ENCODE data around the gene TSPAN18. TPM values are rescaled to one million over a fixed set of nuclear protein-coding genes. Genes with fewer than 3 reads are reported as not detected.

The TSPAN18 gene
- total RNA-seq, 1 experiment from 2014 or later, result 21.3 TPM

- intact Hi-C loops (cut with micrococcal nuclease; ENCODE audit: unreplicated experiment), result no loop called here
- Histone ChIP-seq H3K27ac (ENCODE audit: low read length) (no peak overlapping the region), H3K9me3 (ENCODE audit: control insufficient read depth, insufficient read depth, low read depth, low read length) (no peaks in the 10 kb centered on the region), H3K4me3 (ENCODE audit: low read depth in 2 of 2, low read length in 2 of 2) (no peak overlapping the region), H3K4me1 (ENCODE audit: control insufficient read depth, insufficient read depth, low read length) (peaks cover 7% of the 10 kb centered on the region; the same call in 1 of the 2 replicates), H3K36me3 (ENCODE audit: control insufficient read depth, insufficient read depth, low read length) (no peaks in the 10 kb centered on the region), H3K27me3 (ENCODE audit: control insufficient read depth, insufficient read depth, low read length) (no peaks in the 10 kb centered on the region)
- TF ChIP-seq SIN3A (IDR thresholded peaks at IDR 0.05; ENCODE audit: borderline replicate concordance, insufficient read depth, low read depth, low read length) (no peak), POLR2AphosphoS5 (IDR thresholded peaks at IDR 0.05; ENCODE audit: low read depth, low read length) (no peak), TCF7L2 (IDR thresholded peaks at IDR 0.05; ENCODE audit: low read depth, low read length) (no peak), CTCF (IDR thresholded peaks at IDR 0.05) (no peak)
- TF ChIP-seq, protein P1, sequence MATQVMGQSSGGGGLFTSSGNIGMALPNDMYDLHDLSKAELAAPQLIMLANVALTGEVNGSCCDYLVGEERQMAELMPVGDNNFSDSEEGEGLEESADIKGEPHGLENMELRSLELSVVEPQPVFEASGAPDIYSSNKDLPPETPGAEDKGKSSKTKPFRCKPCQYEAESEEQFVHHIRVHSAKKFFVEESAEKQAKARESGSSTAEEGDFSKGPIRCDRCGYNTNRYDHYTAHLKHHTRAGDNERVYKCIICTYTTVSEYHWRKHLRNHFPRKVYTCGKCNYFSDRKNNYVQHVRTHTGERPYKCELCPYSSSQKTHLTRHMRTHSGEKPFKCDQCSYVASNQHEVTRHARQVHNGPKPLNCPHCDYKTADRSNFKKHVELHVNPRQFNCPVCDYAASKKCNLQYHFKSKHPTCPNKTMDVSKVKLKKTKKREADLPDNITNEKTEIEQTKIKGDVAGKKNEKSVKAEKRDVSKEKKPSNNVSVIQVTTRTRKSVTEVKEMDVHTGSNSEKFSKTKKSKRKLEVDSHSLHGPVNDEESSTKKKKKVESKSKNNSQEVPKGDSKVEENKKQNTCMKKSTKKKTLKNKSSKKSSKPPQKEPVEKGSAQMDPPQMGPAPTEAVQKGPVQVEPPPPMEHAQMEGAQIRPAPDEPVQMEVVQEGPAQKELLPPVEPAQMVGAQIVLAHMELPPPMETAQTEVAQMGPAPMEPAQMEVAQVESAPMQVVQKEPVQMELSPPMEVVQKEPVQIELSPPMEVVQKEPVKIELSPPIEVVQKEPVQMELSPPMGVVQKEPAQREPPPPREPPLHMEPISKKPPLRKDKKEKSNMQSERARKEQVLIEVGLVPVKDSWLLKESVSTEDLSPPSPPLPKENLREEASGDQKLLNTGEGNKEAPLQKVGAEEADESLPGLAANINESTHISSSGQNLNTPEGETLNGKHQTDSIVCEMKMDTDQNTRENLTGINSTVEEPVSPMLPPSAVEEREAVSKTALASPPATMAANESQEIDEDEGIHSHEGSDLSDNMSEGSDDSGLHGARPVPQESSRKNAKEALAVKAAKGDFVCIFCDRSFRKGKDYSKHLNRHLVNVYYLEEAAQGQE (IDR thresholded peaks at IDR 0.05; ENCODE audit: insufficient read depth in 1 of 2, low read depth in 2 of 2, low read length in 1 of 2), result no peak
- in situ Hi-C loops (cut with HindIII; ENCODE audit: low pct_unique_long_range_greater_than_20kb, low sequenced_read_pairs), result no loop called here
- no TSS peak for BruUV-seq (replicated peaks)
- no peak for ATAC-seq
- ChIA-PET POLR2A (no interaction called here), CTCF (no interaction called here)
- no peak for DNase-seq (ENCODE audit: low read depth, low spot score)
These were observed 7.1 kb downstream of the TSPAN18 start for GRCh38 chr11:44733877-44734276.

DNA sequence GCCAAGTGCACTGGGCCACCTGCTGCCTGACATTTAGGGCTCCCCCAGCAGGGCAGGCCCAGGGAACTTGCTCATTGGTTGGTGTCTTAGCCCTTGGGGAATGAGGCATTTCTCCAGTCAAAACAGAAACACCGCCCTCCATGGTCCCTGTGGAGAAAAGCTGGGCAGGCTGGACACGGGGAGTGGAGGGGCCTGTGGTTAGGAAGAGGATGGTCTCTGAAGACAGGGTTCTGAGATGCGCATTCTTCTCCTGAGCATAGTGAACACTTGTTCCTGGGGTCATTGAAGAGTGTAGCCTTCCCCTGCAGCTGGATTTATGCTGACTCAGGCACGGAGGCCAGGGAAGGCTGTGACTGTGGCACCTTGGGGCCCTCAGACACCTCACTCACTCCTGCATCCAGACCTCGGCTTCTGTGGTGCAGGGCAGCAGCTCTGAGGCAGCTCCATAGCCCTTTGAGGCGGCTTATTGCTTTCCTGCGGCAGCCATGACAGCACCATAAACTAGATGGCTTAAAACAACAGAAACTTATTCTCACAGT, 8.2 kb downstream of the TSPAN18 start:
- in situ Hi-C loops (cut with HindIII; ENCODE audit: low pct_unique_long_range_greater_than_20kb, low sequenced_read_pairs) (no loop called here), intact Hi-C loops (cut with micrococcal nuclease; ENCODE audit: unreplicated experiment) (no loop called here)
- Histone ChIP-seq H3K9me3 (ENCODE audit: control insufficient read depth, insufficient read depth, low read depth, low read length) (no peaks in the 10 kb centered on the region), H3K27ac (ENCODE audit: low read length) (no peak overlapping the region), H3K27me3 (ENCODE audit: control insufficient read depth, insufficient read depth, low read length) (no peaks in the 10 kb centered on the region), H3K4me1 (ENCODE audit: control insufficient read depth, insufficient read depth, low read length) (no peaks in the 10 kb centered on the region), H3K4me3 (ENCODE audit: low read depth in 2 of 2, low read length in 2 of 2) (no peak overlapping the region), H3K36me3 (ENCODE audit: control insufficient read depth, insufficient read depth, low read length) (no peaks in the 10 kb centered on the region)
- no peak for ATAC-seq
- BruUV-seq (replicated peaks), result no TSS peak
- DNase-seq (ENCODE audit: low read depth, low spot score), result no peak
- CTCF ChIA-PET, result interaction anchor here (0.7 kb wide), 1 partner anchor 118 kb away, joined by 4 read pairs; no protein-coding TSS in a partner anchor
- TF ChIP-seq POLR2AphosphoS5 (IDR thresholded peaks at IDR 0.05; ENCODE audit: low read depth, low read length) (no peak), CTCF (IDR thresholded peaks at IDR 0.05) (no peak), SIN3A (IDR thresholded peaks at IDR 0.05; ENCODE audit: borderline replicate concordance, insufficient read depth, low read depth, low read length) (no peak), TCF7L2 (IDR thresholded peaks at IDR 0.05; ENCODE audit: low read depth, low read length) (no peak)
- TF ChIP-seq, protein P1 (IDR thresholded peaks at IDR 0.05; ENCODE audit: insufficient read depth in 1 of 2, low read depth in 2 of 2, low read length in 1 of 2), result no peak
- POLR2A ChIA-PET, result interaction anchor here (0.7 kb wide), 1 partner anchor 9 kb away, joined by 4 read pairs; no protein-coding TSS in a partner anchor

All from Panc1 (cell line).